ENCODE measurements around the gene GUCY2F.
A peak's percentile ranks its signal among the peaks of the same experiment; 100 is the strongest.

GUCY2F gene

GRCh38 chrX:109393859-109394258, 88.0 kb downstream of the GUCY2F start:
- peak; percentile 11 for DNase-seq (ENCODE audit: low spot score)

GRCh38 chrX:109392895-109393294, 89.0 kb downstream of the GUCY2F start:
- DNase-seq (ENCODE audit: low spot score), result no peak

GRCh38 chrX:109390556-109390955, 91.3 kb downstream of the GUCY2F start:
- no peak for DNase-seq (ENCODE audit: low spot score)

GRCh38 chrX:109389917-109390316, 92.0 kb downstream of the GUCY2F start:
- no peak for DNase-seq (ENCODE audit: low spot score)

- DNase-seq (ENCODE audit: low spot score), result peak; percentile 7
These were observed 97.2 kb downstream of the GUCY2F start for GRCh38 chrX:109384699-109385098.

- no peak for DNase-seq (ENCODE audit: low spot score)
These were observed 99.6 kb downstream of the GUCY2F start for GRCh38 chrX:109382332-109382731.

GRCh38 chrX:109378281-109378680, 103.6 kb downstream of the GUCY2F start:
- DNase-seq (ENCODE audit: low spot score), result no peak

- DNase-seq (ENCODE audit: low spot score), result no peak
These were observed 107.5 kb downstream of the GUCY2F start for GRCh38 chrX:109374262-109374960.

- no peak for DNase-seq (ENCODE audit: low spot score)
These were observed 108.4 kb downstream of the GUCY2F start for GRCh38 chrX:109373468-109373867.

- DNase-seq (ENCODE audit: low spot score), result no peak
These were observed 109.2 kb downstream of the GUCY2F start for GRCh38 chrX:109372716-109373115.

- DNase-seq (ENCODE audit: low spot score), result no peak
These were observed 109.6 kb downstream of the GUCY2F start for GRCh38 chrX:109372291-109372690.

- DNase-seq (ENCODE audit: low spot score), result no peak
These were observed 119.8 kb downstream of the GUCY2F start for GRCh38 chrX:109362101-109362500.

GRCh38 chrX:109360301-109360700, 121.6 kb downstream of the GUCY2F start:
- no peak for DNase-seq (ENCODE audit: low spot score)

- DNase-seq (ENCODE audit: low spot score), result no peak
These were observed 124.2 kb downstream of the GUCY2F start for GRCh38 chrX:109357706-109358105.

GRCh38 chrX:109356684-109357083, 125.2 kb downstream of the GUCY2F start:
- no peak for DNase-seq (ENCODE audit: low spot score)

- DNase-seq (ENCODE audit: low spot score), result no peak
These were observed 129.8 kb downstream of the GUCY2F start for GRCh38 chrX:109352066-109352588.

- DNase-seq (ENCODE audit: low spot score), result no peak
These were observed 130.3 kb downstream of the GUCY2F start for GRCh38 chrX:109351557-109351956.

GRCh38 chrX:109350551-109350950, 131.3 kb downstream of the GUCY2F start:
- DNase-seq (ENCODE audit: low spot score), result no peak

GRCh38 chrX:109350051-109350450, 131.8 kb downstream of the GUCY2F start:
- no peak for DNase-seq (ENCODE audit: low spot score)

- peak; percentile 13 for DNase-seq (ENCODE audit: low spot score)
These were observed 134.3 kb downstream of the GUCY2F start for GRCh38 chrX:109347632-109348031.

GRCh38 chrX:109346491-109346890, 135.4 kb downstream of the GUCY2F start:
- no peak for DNase-seq (ENCODE audit: low spot score)

GRCh38 chrX:109345856-109346255, 136.0 kb downstream of the GUCY2F start:
- no peak for DNase-seq (ENCODE audit: low spot score)

- no peak for DNase-seq (ENCODE audit: low spot score)
These were observed 137.2 kb downstream of the GUCY2F start for GRCh38 chrX:109344678-109345077.

- DNase-seq (ENCODE audit: low spot score), result no peak
These were observed 137.8 kb downstream of the GUCY2F start for GRCh38 chrX:109344101-109344500.
